Caco-2 (cell line): ENCODE results near the gene SENP1. TPM values are rescaled to one million over a fixed set of nuclear protein-coding genes. Genes with fewer than 3 reads are reported as not detected.

Experiments
- BruUV-seq: library from RNA; stranded (reverse); fragments of 400-500 nt; replicated peaks from 2 replicates; lab custom pipeline; 2021; lab: Mats Ljungman, UMichigan
- CTCF ChIA-PET: fragments of 300-600 bp; sonication (Branson Sonifier 250); formaldehyde crosslinking; loops from one replicate; lab custom pipeline; 2022; ENCODE audit warnings: antibody characterized with exemption; lab: Charles Lee
- POLR2A ChIA-PET: fragments of 300-600 bp; sonication (Branson Sonifier 250); formaldehyde crosslinking; loops from one replicate; lab custom pipeline; 2022; ENCODE audit warnings: antibody characterized with exemption; lab: Charles Lee
- DNase-seq, 2 experiments: peaks; one replicate each; pipeline versions ENCODE4 v3.0.0 to v3.0.0-alpha.2; 2020 to 2022
- H3K27me3 ChIP-seq: replicated peaks from 2 replicates; pipeline ENCODE4 v1.6.0; 2011; ENCODE audit warnings: low read length; ENCODE audit not compliant: control insufficient read depth, insufficient read depth
- H3K36me3 ChIP-seq: 2 replicates; pipeline ENCODE4 v1.5.1; 2011; ENCODE audit warnings: low read length; ENCODE audit not compliant: control insufficient read depth, insufficient read depth
- H3K4me1 ChIP-seq: fragments of 250-450 bp; sonication (Bioruptor Pico); 2 replicates; pipeline ENCODE4 v1.5.1; 2020; ENCODE audit warnings: mild to moderate bottlenecking
- H3K4me3 ChIP-seq: 2 replicates; pipeline ENCODE4 v1.5.1; 2011; ENCODE audit warnings: low read depth, mild to moderate bottlenecking, control low read depth, low read length
- H3K9me3 ChIP-seq: fragments of 250-450 bp; sonication (Bioruptor Pico); 2 replicates; pipeline ENCODE4 v1.5.1; 2020; ENCODE audit warnings: mild to moderate bottlenecking, moderate library complexity
- H3K27ac Mint-ChIP-seq: one replicate; pipeline ENCODE4 v1.8.0; 2022; ENCODE audit warnings: mixed read lengths; ENCODE audit not compliant: unreplicated experiment
- H3K27me3 Mint-ChIP-seq: one replicate; pipeline ENCODE4 v1.8.0; 2022; ENCODE audit warnings: mixed read lengths; ENCODE audit not compliant: insufficient read depth, unreplicated experiment
- H3K36me3 Mint-ChIP-seq: one replicate; pipeline ENCODE4 v1.8.0; 2022; ENCODE audit warnings: mild to moderate bottlenecking, mixed read lengths; ENCODE audit not compliant: insufficient read depth, unreplicated experiment
- H3K4me1 Mint-ChIP-seq: one replicate; pipeline ENCODE4 v1.8.0; 2022; ENCODE audit warnings: low read depth, mixed read lengths; ENCODE audit not compliant: unreplicated experiment
- H3K4me3 Mint-ChIP-seq: one replicate; pipeline ENCODE4 v1.8.0; 2022; ENCODE audit warnings: mild to moderate bottlenecking, moderate library complexity, mixed read lengths; ENCODE audit not compliant: unreplicated experiment
- H3K9me3 Mint-ChIP-seq: one replicate; pipeline ENCODE4 v1.8.0; 2022; ENCODE audit warnings: mixed read lengths; ENCODE audit not compliant: unreplicated experiment
- intact Hi-C: fragments of 100-400 bp; cut with micrococcal nuclease; formaldehyde crosslinking; loops from one replicate; pipeline ENCODE4 v1.10.0; 2022; ENCODE audit not compliant: unreplicated experiment
- total RNA-seq: library from RNA; stranded (reverse); gene quantifications from 2 replicates; pipeline ENCODE4 v1.2.3, GENCODE V29; 2022
- TF ChIP-seq, protein P1 (sequence below), 2 experiments: fragments of 200-600 bp in 1 of 2; IDR thresholded peaks; 1 replicate in 1 of 2; 2 replicates in 1 of 2; pipeline versions ENCODE4 v1.5.1 to v1.8.0; 2011 to 2022; ENCODE audit warnings: antibody characterized with exemption in 1 of 2, control low read depth in 1 of 2, inconsistent platforms in 1 of 2, low read depth in 1 of 2, low read length in 1 of 2, mild to moderate bottlenecking in 1 of 2, moderate library complexity in 1 of 2; ENCODE audit not compliant: insufficient read depth in 1 of 2, severe bottlenecking in 1 of 2, unreplicated experiment in 1 of 2

The SENP1 gene
- total RNA-seq, 1 experiment from 2014 or later: 40.4 TPM

DNA sequence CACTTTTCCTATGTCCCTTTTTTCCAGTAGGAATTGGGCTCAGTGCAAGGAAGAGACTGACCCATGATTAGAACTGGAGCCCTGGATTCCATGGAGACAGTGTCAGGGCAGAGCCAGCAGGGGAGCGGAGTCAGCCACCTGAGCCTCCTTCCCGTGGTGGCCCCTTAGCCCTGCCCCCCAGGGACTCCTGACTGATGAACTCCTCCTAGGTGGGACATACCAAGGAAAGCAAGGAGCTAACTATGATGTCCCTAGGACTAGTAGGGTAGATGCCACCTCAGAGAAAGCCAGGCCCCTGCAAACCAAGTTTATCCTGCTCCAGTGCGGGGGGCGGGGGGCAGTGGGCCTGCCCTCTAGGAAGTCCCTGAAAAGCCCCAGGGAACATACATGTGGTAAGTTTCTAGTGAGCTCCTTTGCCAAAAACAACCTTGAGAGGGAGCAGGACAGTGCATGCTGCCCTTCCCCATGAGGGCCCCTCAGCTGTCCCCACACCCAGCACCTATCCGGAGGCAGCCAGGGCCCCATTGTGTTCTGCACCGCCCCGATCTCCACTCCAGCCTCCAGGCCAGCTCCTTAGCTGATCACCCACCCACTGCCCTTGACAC is 95.4 kb downstream of the SENP1 start:
- no peaks in the 10 kb centered on the region for H3K9me3 ChIP-seq
- Mint-ChIP-seq H3K4me1 (peaks cover 6% of the 10 kb centered on the region), H3K27ac (no peak overlapping the region), H3K9me3 (peaks cover 8% of the 10 kb centered on the region), H3K36me3 (no peaks in the 10 kb centered on the region), H3K4me3 (no peak overlapping the region), H3K27me3 (no peaks in the 10 kb centered on the region)
- H3K36me3 ChIP-seq: no peaks in the 10 kb centered on the region
- intact Hi-C loops: no loop called here
- H3K27me3 ChIP-seq: no peaks in the 10 kb centered on the region
- H3K4me3 ChIP-seq: no peak overlapping the region
- CTCF ChIA-PET: no interaction called here
- DNase-seq: no peak
- POLR2A ChIA-PET: no interaction called here
- TF ChIP-seq, protein P1, sequence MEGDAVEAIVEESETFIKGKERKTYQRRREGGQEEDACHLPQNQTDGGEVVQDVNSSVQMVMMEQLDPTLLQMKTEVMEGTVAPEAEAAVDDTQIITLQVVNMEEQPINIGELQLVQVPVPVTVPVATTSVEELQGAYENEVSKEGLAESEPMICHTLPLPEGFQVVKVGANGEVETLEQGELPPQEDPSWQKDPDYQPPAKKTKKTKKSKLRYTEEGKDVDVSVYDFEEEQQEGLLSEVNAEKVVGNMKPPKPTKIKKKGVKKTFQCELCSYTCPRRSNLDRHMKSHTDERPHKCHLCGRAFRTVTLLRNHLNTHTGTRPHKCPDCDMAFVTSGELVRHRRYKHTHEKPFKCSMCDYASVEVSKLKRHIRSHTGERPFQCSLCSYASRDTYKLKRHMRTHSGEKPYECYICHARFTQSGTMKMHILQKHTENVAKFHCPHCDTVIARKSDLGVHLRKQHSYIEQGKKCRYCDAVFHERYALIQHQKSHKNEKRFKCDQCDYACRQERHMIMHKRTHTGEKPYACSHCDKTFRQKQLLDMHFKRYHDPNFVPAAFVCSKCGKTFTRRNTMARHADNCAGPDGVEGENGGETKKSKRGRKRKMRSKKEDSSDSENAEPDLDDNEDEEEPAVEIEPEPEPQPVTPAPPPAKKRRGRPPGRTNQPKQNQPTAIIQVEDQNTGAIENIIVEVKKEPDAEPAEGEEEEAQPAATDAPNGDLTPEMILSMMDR (IDR thresholded peaks at IDR 0.05; ENCODE audit: insufficient read depth in 1 of 2, low read depth in 1 of 2, low read length in 1 of 2, severe bottlenecking in 1 of 2, unreplicated experiment in 1 of 2): no peak
- no peaks in the 10 kb centered on the region for H3K4me1 ChIP-seq
- no TSS peak for BruUV-seq

- no TSS peak for BruUV-seq
- Mint-ChIP-seq H3K4me1 (peaks cover 6% of the 10 kb centered on the region), H3K4me3 (no peak overlapping the region), H3K27me3 (no peaks in the 10 kb centered on the region), H3K36me3 (no peaks in the 10 kb centered on the region), H3K9me3 (peaks cover 8% of the 10 kb centered on the region), H3K27ac (no peak overlapping the region)
- H3K9me3 ChIP-seq: no peaks in the 10 kb centered on the region
- no peaks in the 10 kb centered on the region for H3K27me3 ChIP-seq
- POLR2A ChIA-PET: no interaction called here
- H3K36me3 ChIP-seq: no peaks in the 10 kb centered on the region
- CTCF ChIA-PET: no interaction called here
- TF ChIP-seq, protein P1 (IDR thresholded peaks at IDR 0.05; ENCODE audit: insufficient read depth in 1 of 2, low read depth in 1 of 2, low read length in 1 of 2, severe bottlenecking in 1 of 2, unreplicated experiment in 1 of 2): no peak
- H3K4me3 ChIP-seq: no peak overlapping the region
- DNase-seq: no peak
- intact Hi-C loops: no loop called here
- no peaks in the 10 kb centered on the region for H3K4me1 ChIP-seq
Observed at GRCh38 chr12:48009471-48009870, 96.4 kb downstream of the SENP1 start.

DNA sequence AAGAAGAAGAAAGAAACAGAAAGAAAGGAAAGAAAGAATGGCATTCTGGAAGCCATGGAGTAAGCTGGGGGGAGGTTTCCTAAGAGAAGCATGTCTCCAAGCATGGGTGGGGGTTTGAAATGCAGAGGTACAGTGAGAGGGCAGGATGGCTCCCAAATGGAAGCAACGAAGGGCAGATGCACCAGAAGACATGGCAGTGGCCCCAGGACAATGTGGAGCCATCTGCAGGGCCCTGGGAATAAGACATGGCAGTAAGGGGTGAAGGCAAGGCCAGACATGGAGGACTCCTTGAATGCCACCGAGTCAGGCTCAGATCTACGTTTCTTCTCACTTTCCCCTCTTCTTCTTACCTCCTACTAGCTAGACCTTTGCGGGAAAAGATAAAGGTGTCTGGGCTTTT is 96.9 kb downstream of the SENP1 start:
- no peaks in the 10 kb centered on the region for H3K9me3 ChIP-seq
- Mint-ChIP-seq H3K27ac (no peak overlapping the region), H3K4me3 (no peak overlapping the region), H3K36me3 (peaks cover under 1% of the 10 kb centered on the region), H3K27me3 (no peaks in the 10 kb centered on the region), H3K9me3 (peaks cover 8% of the 10 kb centered on the region), H3K4me1 (peaks cover 2% of the 10 kb centered on the region)
- H3K4me1 ChIP-seq: peaks cover under 1% of the 10 kb centered on the region; the same call in 1 of the 2 replicates
- BruUV-seq: no TSS peak
- H3K27me3 ChIP-seq: no peaks in the 10 kb centered on the region
- CTCF ChIA-PET: no interaction called here
- no peaks in the 10 kb centered on the region for H3K36me3 ChIP-seq
- DNase-seq: no peak
- TF ChIP-seq, protein P1 (IDR thresholded peaks at IDR 0.05; ENCODE audit: insufficient read depth in 1 of 2, low read depth in 1 of 2, low read length in 1 of 2, severe bottlenecking in 1 of 2, unreplicated experiment in 1 of 2): no peak
- no peak overlapping the region for H3K4me3 ChIP-seq
- intact Hi-C loops: no loop called here
- POLR2A ChIA-PET: no interaction called here
